ENCODE measurements around the gene CCDC61.

The CCDC61 gene

DNA sequence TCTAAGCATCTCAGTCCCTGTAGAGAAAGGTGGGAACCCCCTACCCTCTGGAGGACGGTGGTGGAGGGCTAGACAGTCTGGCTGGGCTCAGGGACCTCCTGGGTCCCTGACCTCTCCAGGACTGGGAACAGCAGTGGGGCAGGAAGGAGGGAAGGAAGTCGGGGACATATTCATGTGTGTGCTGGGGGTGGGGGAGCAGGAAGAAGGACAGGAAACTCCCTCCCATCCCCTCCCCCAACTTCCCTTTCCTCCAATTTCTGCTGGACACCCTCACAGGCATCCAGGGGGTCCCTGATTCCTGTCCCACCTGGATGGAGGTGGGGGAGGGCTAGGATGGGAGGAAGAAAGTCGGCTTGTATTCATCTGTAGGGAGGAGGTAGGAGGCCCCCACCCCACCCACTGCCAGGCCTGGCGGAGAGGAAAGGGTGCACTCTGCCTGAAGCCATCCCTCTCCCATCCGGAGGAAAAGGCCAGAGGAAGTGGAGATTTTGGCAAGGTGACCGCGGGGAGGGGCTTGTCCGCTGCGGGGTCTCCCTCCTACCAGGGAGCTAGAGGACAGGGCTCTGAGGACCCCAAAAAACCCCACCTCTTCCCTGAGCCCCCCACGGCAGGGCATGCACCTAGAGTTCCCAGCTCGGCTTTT, 23.9 kb upstream of the CCDC61 start:
- Mint-ChIP-seq H3K27ac (peak overlapping the region; percentile 19), H3K4me3 (no peak overlapping the region), H3K4me1 (peaks cover 18% of the 10 kb centered on the region), H3K27me3 (peaks cover 48% of the 10 kb centered on the region), H3K36me3 (no peaks in the 10 kb centered on the region), H3K9me3 (no peaks in the 10 kb centered on the region)

DNA sequence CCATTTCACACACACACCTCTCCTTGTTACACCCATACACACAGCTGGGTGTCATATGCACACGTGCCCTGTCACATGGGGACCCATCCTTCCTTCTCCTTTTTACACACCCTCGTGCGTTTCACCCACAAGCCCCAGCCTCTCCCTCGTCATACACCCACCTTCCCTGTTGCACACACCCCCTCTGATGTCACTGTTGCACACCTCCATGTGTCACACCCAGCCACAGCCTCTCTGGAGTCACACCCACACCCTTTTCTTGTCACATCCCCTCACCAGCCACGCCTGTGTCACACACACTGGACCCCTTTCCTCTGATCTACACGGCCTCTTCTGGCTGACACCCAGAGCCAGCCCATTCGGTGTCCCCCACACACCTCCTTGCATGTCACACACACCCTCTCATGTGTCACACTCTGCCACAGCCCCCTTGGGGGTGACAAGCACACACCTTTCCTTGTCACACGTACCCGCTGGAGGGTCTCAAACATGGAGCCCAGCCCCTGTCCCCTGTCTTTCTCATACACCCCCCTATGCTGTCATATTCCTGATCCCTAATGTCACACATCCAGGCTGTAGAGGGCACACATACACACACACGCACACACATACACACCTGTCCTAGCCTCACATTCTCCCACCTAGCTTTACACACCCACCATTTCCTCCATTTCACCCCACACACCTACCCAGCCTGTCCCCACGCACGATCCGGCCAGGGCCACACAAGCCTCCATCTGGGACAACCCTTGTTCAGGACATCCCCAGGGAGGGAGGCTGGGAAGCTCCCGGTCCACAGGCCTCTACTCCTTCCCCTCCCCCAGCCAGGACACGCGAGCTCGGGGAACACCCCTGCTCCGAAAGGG, 23.0 kb upstream of the CCDC61 start:
- peaks cover 18% of the 10 kb centered on the region for H3K4me1 Mint-ChIP-seq
- H3K36me3 Mint-ChIP-seq = no peaks in the 10 kb centered on the region
- H3K27me3 Mint-ChIP-seq = peaks cover 50% of the 10 kb centered on the region
- H3K9me3 Mint-ChIP-seq = no peaks in the 10 kb centered on the region
- peak overlapping the region; percentile 2 for H3K4me3 Mint-ChIP-seq
- H3K27ac Mint-ChIP-seq = peak overlapping the region; percentile 19

- no peak overlapping the region for H3K27ac Mint-ChIP-seq
- H3K4me1 Mint-ChIP-seq = peaks cover 18% of the 10 kb centered on the region
- no peaks in the 10 kb centered on the region for H3K9me3 Mint-ChIP-seq
- peak overlapping the region; percentile 2 for H3K4me3 Mint-ChIP-seq
- H3K36me3 Mint-ChIP-seq = no peaks in the 10 kb centered on the region
- peaks cover 47% of the 10 kb centered on the region for H3K27me3 Mint-ChIP-seq
Measured at GRCh38 chr19:45972947-45973540, 22.2 kb upstream of the CCDC61 start.

DNA sequence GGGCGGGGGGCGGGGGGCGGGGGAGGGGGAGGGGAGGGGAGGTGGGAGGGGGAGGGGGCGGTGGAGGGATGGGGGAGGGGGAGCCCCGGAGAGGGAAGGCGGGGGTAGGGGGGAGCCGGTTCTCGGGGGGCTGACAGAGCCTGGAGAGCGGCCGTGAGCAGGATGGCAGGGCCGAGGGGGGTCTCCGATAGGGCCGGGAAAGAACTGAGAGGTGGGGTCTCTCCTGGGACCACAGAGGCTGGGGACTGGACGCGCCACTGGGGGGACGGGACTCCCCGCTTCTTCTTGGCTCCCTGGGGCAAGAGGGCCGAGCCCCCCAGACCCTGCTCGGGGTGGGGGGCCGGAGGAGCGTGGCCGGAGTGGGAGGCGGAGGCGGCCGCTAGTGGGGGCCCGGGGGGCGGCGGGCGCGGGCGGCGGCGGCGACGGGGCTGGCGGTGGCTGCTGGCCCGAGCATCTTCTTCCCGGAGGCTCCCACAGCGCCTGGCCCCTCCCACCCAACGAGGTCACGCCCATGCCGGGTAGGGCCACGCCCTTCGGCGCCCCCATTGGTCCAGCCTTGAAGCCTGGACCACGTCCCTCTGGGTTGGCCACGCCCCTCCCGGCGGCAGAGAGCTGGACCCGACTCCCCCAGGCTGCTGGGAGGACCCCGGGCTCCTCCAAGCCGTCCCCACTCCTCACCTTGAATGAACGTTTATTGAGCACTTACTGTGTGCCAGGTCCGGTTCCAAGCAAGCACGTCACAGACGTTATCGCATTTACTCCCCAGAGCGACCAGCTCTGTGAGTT, 21.5 kb upstream of the CCDC61 start, which contains the start of gene NOVA2:
Gene NOVA2, minus strand, starts transcription at position 313 of the 786 bp plus-strand sequence. CDS start 514 bp downstream, outside the sequence.
- Mint-ChIP-seq H3K4me3 (peak within 1 kb of the TSS; percentile 34), H3K4me1 (peaks cover 18% of the 10 kb centered on the region), H3K36me3 (no peaks in the 10 kb centered on the region), H3K9me3 (no peaks in the 10 kb centered on the region), H3K27ac (no peak within 1 kb of the TSS), H3K27me3 (peaks cover 45% of the 10 kb centered on the region)

- Mint-ChIP-seq H3K36me3 (no peaks in the 10 kb centered on the region), H3K27ac (no peak overlapping the region), H3K9me3 (no peaks in the 10 kb centered on the region), H3K4me3 (no peak overlapping the region), H3K27me3 (peaks cover 32% of the 10 kb centered on the region), H3K4me1 (peaks cover 18% of the 10 kb centered on the region)
Measured at GRCh38 chr19:45975306-45976070, 19.8 kb upstream of the CCDC61 start.

DNA sequence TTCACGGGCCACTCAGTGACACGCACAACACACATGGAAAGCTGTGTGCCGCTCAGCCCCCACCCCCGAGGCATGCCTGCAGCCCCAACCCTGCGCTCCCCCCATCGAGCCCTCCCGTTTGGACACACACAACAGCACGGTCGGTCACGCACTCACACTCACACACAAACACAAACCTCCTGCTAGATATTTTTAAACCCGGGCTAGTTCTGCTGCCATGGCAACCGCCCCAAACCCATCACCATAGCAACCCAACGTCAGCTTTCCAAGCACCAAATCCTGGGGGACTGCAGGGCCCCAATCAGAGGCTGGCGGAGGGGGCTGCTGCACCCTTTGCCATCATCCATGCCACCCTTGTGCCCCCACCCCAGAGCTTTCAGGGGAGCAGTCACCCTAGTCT, 19.1 kb upstream of the CCDC61 start:
- Mint-ChIP-seq H3K4me3 (no peak overlapping the region), H3K27me3 (peaks cover 29% of the 10 kb centered on the region), H3K27ac (no peak overlapping the region), H3K9me3 (no peaks in the 10 kb centered on the region), H3K4me1 (peaks cover 16% of the 10 kb centered on the region), H3K36me3 (no peaks in the 10 kb centered on the region)

- Mint-ChIP-seq H3K27ac (no peak overlapping the region), H3K9me3 (no peaks in the 10 kb centered on the region), H3K36me3 (no peaks in the 10 kb centered on the region), H3K27me3 (peaks cover 22% of the 10 kb centered on the region), H3K4me1 (peaks cover 3% of the 10 kb centered on the region), H3K4me3 (no peak overlapping the region)
Measured at GRCh38 chr19:45978156-45978555, 17.1 kb upstream of the CCDC61 start.

DNA sequence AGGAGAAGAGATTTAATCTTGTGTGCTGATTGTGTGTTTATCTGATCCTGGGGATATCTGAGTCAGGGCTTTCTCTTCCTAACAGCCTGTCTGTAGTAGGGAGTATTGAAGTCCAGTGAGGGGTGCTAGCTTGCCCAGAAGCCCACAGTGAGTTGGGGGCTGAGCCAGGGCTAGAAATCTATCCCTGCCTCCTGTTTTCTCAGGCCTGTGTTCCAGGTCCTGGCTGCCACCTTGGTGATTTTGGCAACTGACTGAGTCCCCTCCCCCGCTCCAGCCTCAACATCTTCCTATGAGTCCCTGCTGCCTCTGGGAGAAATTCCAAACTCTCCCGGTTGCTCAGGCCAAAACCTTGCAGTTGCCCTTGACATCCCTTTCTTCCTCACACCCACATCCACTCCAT, 13.9 kb upstream of the CCDC61 start:
- Mint-ChIP-seq H3K4me1 (no peaks in the 10 kb centered on the region), H3K27ac (no peak overlapping the region), H3K27me3 (peaks cover 7% of the 10 kb centered on the region), H3K4me3 (no peak overlapping the region), H3K9me3 (no peaks in the 10 kb centered on the region), H3K36me3 (no peaks in the 10 kb centered on the region)

GRCh38 chr19:45985321-45985720, 9.9 kb upstream of the CCDC61 start:
- Mint-ChIP-seq H3K27me3 (peaks cover 11% of the 10 kb centered on the region), H3K27ac (no peak overlapping the region), H3K4me1 (no peaks in the 10 kb centered on the region), H3K9me3 (no peaks in the 10 kb centered on the region), H3K36me3 (no peaks in the 10 kb centered on the region), H3K4me3 (no peak overlapping the region)

DNA sequence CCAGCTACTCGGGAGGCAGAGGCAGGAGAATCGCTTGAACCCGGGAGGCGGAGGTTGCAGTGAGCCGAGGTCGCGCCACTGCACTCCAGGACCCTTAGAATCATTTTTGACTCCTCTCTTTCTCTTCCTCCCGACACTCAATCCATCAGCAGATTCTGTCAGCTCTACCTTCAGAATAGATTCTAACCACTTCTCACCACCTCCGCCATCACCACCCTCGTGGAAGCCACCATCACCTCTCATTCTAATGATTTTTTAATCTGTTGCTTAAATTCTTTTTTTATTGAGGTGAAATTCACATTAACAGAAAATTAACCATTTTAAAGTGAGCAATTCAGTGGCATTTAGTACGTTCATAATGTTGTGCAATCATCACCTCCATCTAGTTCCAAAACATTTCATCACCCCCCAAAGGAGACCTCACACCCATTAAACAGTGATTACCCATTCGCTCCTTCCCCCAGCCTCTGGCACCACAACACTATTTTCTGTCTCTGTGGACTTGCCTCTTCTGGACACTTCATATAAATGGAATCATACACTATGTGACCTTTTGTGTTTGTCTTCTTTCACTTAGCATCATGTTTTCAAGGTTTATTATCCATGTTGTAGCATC, 5.0 kb upstream of the CCDC61 start:
- Mint-ChIP-seq H3K4me1 (no peaks in the 10 kb centered on the region), H3K9me3 (no peaks in the 10 kb centered on the region), H3K4me3 (no peak overlapping the region)

GRCh38 chr19:45994456-45994997, 740 bp upstream of the CCDC61 start:
- Mint-ChIP-seq H3K4me3 (no peak overlapping the region), H3K9me3 (no peaks in the 10 kb centered on the region), H3K27ac (no peak overlapping the region)

More for the DNA sequence above, 5.0 kb upstream of the CCDC61 start:
- Mint-ChIP-seq H3K27me3 (peaks cover 11% of the 10 kb centered on the region), H3K36me3 (no peaks in the 10 kb centered on the region), H3K27ac (no peak overlapping the region)

GRCh38 chr19:45995715-45996385, 583 bp downstream of the CCDC61 start:
- H3K4me3 Mint-ChIP-seq = no peak overlapping the region
- H3K9me3 Mint-ChIP-seq = no peaks in the 10 kb centered on the region
- H3K36me3 Mint-ChIP-seq = peaks cover 11% of the 10 kb centered on the region
- peaks cover 1% of the 10 kb centered on the region for H3K27me3 Mint-ChIP-seq
- no peak overlapping the region for H3K27ac Mint-ChIP-seq
- H3K4me1 Mint-ChIP-seq = peaks cover 37% of the 10 kb centered on the region

More at GRCh38 chr19:45994456-45994997, 740 bp upstream of the CCDC61 start:
- H3K27me3 Mint-ChIP-seq = peaks cover 7% of the 10 kb centered on the region
- H3K4me1 Mint-ChIP-seq = peaks cover 24% of the 10 kb centered on the region
- H3K36me3 Mint-ChIP-seq = peaks cover 11% of the 10 kb centered on the region

- Mint-ChIP-seq H3K9me3 (no peaks in the 10 kb centered on the region), H3K36me3 (peaks cover 11% of the 10 kb centered on the region), H3K4me1 (peaks cover 42% of the 10 kb centered on the region), H3K4me3 (no peak overlapping the region), H3K27ac (no peak overlapping the region), H3K27me3 (no peaks in the 10 kb centered on the region)
Measured at GRCh38 chr19:45996933-45997332, 1.7 kb downstream of the CCDC61 start.

GRCh38 chr19:45998834-45999233, 3.6 kb downstream of the CCDC61 start:
- Mint-ChIP-seq H3K4me3 (no peak overlapping the region), H3K4me1 (peaks cover 42% of the 10 kb centered on the region), H3K27ac (no peak overlapping the region), H3K27me3 (no peaks in the 10 kb centered on the region), H3K9me3 (no peaks in the 10 kb centered on the region), H3K36me3 (peaks cover 11% of the 10 kb centered on the region)

Measured in activated naive CD4-positive, alpha-beta T cell treated with anti-CD3 and anti-CD28 coated beads, Interleukin-2, amount 50 U/mL, for 24 hours (primary cell).